ENCODE measurements around the gene CPT1C. TPM values are rescaled to one million over a fixed set of nuclear protein-coding genes. Genes with fewer than 3 reads are reported as not detected.

CPT1C gene
- total and polyA plus RNA-seq, 2 of the 8 experiments (the other 6 are each of a cell fraction or from before 2014, with no cell fraction given): 79.6 to 91.8 TPM

GRCh38 chr19:49665351-49666119 is 25.4 kb upstream of the CPT1C start, which contains the start of the genes BCL2L12 and IRF3 (continued):
- TF ChIP-seq CHD7 (IDR thresholded peaks at IDR 0.05; ENCODE audit: insufficient replicate concordance, low read length): no peak
- TF ChIP-seq GTF2F1 (IDR thresholded peaks at IDR 0.05; ENCODE audit: borderline replicate concordance, low read depth, low read length): no peak
- no peak for TF ChIP-seq RBBP5 (IDR thresholded peaks at IDR 0.05; ENCODE audit: borderline replicate concordance, low read depth, low read length)
- no peak for TF ChIP-seq SUZ12 (IDR thresholded peaks at IDR 0.05; ENCODE audit: low read length)
- TF ChIP-seq CHD2 (IDR thresholded peaks at IDR 0.05; ENCODE audit: low read length): no peak
- peak; percentile 62 for TF ChIP-seq PHF8 (conservative IDR thresholded peaks at IDR 0.05; ENCODE audit: low read depth, low read length)
- TF ChIP-seq ZNF274 (IDR thresholded peaks at IDR 0.05; ENCODE audit: borderline replicate concordance, extremely low read depth, low read length): no peak
- peak; percentile 78; the same call in 1 of the 2 replicates for TF ChIP-seq SP4 (IDR thresholded peaks at IDR 0.05; ENCODE audit: low read length)
- TF ChIP-seq YY1 (IDR thresholded peaks at IDR 0.05; ENCODE audit: low read depth, low read length): no peak
- TF ChIP-seq, protein P1, sequence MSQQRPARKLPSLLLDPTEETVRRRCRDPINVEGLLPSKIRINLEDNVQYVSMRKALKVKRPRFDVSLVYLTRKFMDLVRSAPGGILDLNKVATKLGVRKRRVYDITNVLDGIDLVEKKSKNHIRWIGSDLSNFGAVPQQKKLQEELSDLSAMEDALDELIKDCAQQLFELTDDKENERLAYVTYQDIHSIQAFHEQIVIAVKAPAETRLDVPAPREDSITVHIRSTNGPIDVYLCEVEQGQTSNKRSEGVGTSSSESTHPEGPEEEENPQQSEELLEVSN (IDR thresholded peaks at IDR 0.05): 0 out of 2 replicates have a peak, but pooled peaks have one; percentile 20

Measured in H1 (cell line).